Frontal cortex (tissue), 4 donors: ENCODE results near the gene POMT2. TPM values are rescaled to one million over a fixed set of nuclear protein-coding genes. Genes with fewer than 3 reads are reported as not detected.
"Not testable (repeated sequence)": the region's sequence is repeated elsewhere in the genome, so short reads cannot be mapped to it uniquely, and the experiment has no call there.

Source experiments
- DNase-seq, 2 donors: peaks; one replicate each; pipeline ENCODE4 v3.0.0; 2012; ENCODE audit warnings: low spot score in 2 of 2
- FAIRE-seq: peaks from 2 replicates; lab custom pipeline; 2012; peaks lifted over from hg19 to GRCh38; lab: Jason Lieb, UNC
- total RNA-seq: library from RNA; depleted of rRNA; stranded (reverse); fragments of >200 nt; gene quantifications from one replicate; pipeline ENCODE4 v1.2.3, GENCODE V29; 2014
- donor health status: control.
- donor health status: control.
- donor health status: control.

POMT2 gene
- total RNA-seq, 1 donor from 2014 or later: 14.3 TPM

GRCh38 chr14:77327111-77327510 lies 6.4 kb upstream of the POMT2 start:
- DNase-seq (no peak), FAIRE-seq (no peak)

- FAIRE-seq (no peak), DNase-seq (no peak)
Observed at GRCh38 chr14:77325746-77326094, 5.0 kb upstream of the POMT2 start.

GRCh38 chr14:77324816-77325745 lies 4.4 kb upstream of the POMT2 start:
- FAIRE-seq (no peak), DNase-seq (no peak)

- no peak for DNase-seq
- no peak for FAIRE-seq
Observed at GRCh38 chr14:77324289-77324688, 3.6 kb upstream of the POMT2 start.

GRCh38 chr14:77323571-77323970 lies 2.9 kb upstream of the POMT2 start:
- FAIRE-seq (no peak), DNase-seq (no peak)

GRCh38 chr14:77322951-77323350 lies 2.3 kb upstream of the POMT2 start:
- no peak for FAIRE-seq
- DNase-seq: no peak

GRCh38 chr14:77322250-77322902 lies 1.7 kb upstream of the POMT2 start:
- no peak for DNase-seq
- FAIRE-seq: no peak

- FAIRE-seq: no peak
- no peak for DNase-seq
Observed at GRCh38 chr14:77319422-77319821, 1.3 kb downstream of the POMT2 start.

GRCh38 chr14:77318756-77319155 lies 1.9 kb downstream of the POMT2 start:
- DNase-seq, FAIRE-seq: not testable (repeated sequence)

- no peak for FAIRE-seq
- DNase-seq: no peak
Observed at GRCh38 chr14:77318006-77318553, 2.6 kb downstream of the POMT2 start.

GRCh38 chr14:77316872-77317301 lies 3.8 kb downstream of the POMT2 start:
- no peak for FAIRE-seq
- no peak for DNase-seq

- DNase-seq: no peak
- FAIRE-seq: no peak
Observed at GRCh38 chr14:77316195-77316505, 4.5 kb downstream of the POMT2 start.

- DNase-seq: no peak
- FAIRE-seq: no peak
Observed at GRCh38 chr14:77314539-77315457, 5.9 kb downstream of the POMT2 start.

GRCh38 chr14:77314043-77314442 lies 6.6 kb downstream of the POMT2 start:
- FAIRE-seq (no peak), DNase-seq (no peak)

- DNase-seq (no peak), FAIRE-seq (no peak)
Observed at GRCh38 chr14:77313371-77313770, 7.3 kb downstream of the POMT2 start.

- no peak for DNase-seq
- no peak for FAIRE-seq
Observed at GRCh38 chr14:77311217-77311616, 9.5 kb downstream of the POMT2 start.

- FAIRE-seq (no peak), DNase-seq (no peak)
Observed at GRCh38 chr14:77310026-77310425, 10.7 kb downstream of the POMT2 start.

GRCh38 chr14:77309131-77309530 lies 11.6 kb downstream of the POMT2 start:
- DNase-seq (no peak), FAIRE-seq (no peak)

GRCh38 chr14:77306851-77307496 lies 13.7 kb downstream of the POMT2 start:
- FAIRE-seq (no peak), DNase-seq (no peak)

- FAIRE-seq: peak; percentile 30
Observed at GRCh38 chr14:77306416-77306815, 14.3 kb downstream of the POMT2 start.

More at GRCh38 chr14:77306416-77306815, 14.3 kb downstream of the POMT2 start:
- no peak for DNase-seq
